Suprapubic skin (tissue), 4 donors: ENCODE results near the gene ST3GAL6. TPM values are rescaled to one million over a fixed set of nuclear protein-coding genes. Genes with fewer than 3 reads are reported as not detected.

Experiments used
- DNase-seq, 2 donors: peaks; one replicate each; pipeline ENCODE4 v3.0.0-alpha.2; 2019; ENCODE audit warnings: low spot score in 2 of 2
- H3K27ac ChIP-seq: fragments of 200-600 bp; sonication (generic); one replicate; pipeline ENCODE4 v1.5.1; 2019
- H3K27me3 ChIP-seq: fragments of 200-600 bp; sonication (generic); one replicate; pipeline ENCODE4 v1.5.1; 2019
- H3K36me3 ChIP-seq: fragments of 200-600 bp; sonication (generic); one replicate; pipeline ENCODE4 v1.5.1; 2019
- H3K4me1 ChIP-seq: fragments of 200-600 bp; sonication (generic); one replicate; pipeline ENCODE4 v1.5.1; 2019
- H3K4me3 ChIP-seq: fragments of 200-600 bp; sonication (generic); one replicate; pipeline ENCODE4 v1.5.1; 2019; ENCODE audit warnings: mild to moderate bottlenecking
- H3K9me3 ChIP-seq: fragments of 200-600 bp; sonication (generic); one replicate; pipeline ENCODE4 v1.5.1; 2019
- CTCF ChIP-seq, 2 donors: fragments of 200-600 bp in 1 of 2; fragments of 450-650 bp in 1 of 2; sonication (generic) in 1 of 2; IDR thresholded peaks; one replicate each; pipeline ENCODE4 v1.5.1; 2016 to 2019; ENCODE audit warnings: antibody characterized with exemption in 2 of 2, mild to moderate bottlenecking in 1 of 2, moderate library complexity in 1 of 2
- EP300 ChIP-seq: sonication (generic); formaldehyde crosslinking; IDR thresholded peaks from one replicate; pipeline ENCODE4 v1.6.1; 2017; ENCODE audit warnings: antibody characterized with exemption
- POLR2A ChIP-seq, 2 donors: fragments of 450-650 bp; IDR thresholded peaks; one replicate each; pipeline ENCODE4 v1.6.1; 2017; ENCODE audit warnings: antibody characterized with exemption in 2 of 2, mild to moderate bottlenecking in 2 of 2, moderate library complexity in 2 of 2
- POLR2AphosphoS5 ChIP-seq, 3 donors: sonication (generic); formaldehyde crosslinking; IDR thresholded peaks; one replicate each; pipeline ENCODE4 v1.6.1; 2017; ENCODE audit warnings: antibody characterized with exemption in 3 of 3
- WGBS: methylation state at CpG from one replicate; pipeline ENCODE4 v1.1.5; 2018; 5-methylcytosine and 5-hydroxymethylcytosine counted together
- total RNA-seq, 4 donors: library from RNA; depleted of rRNA; stranded (reverse); fragments of >200 nt; gene quantifications; one replicate each; pipeline ENCODE4 v1.1.0, GENCODE V29; 2016

ST3GAL6 gene
- total RNA-seq, 4 donors from 2014 or later, result 13.1 to 48.0 (median 20.6) TPM

DNA sequence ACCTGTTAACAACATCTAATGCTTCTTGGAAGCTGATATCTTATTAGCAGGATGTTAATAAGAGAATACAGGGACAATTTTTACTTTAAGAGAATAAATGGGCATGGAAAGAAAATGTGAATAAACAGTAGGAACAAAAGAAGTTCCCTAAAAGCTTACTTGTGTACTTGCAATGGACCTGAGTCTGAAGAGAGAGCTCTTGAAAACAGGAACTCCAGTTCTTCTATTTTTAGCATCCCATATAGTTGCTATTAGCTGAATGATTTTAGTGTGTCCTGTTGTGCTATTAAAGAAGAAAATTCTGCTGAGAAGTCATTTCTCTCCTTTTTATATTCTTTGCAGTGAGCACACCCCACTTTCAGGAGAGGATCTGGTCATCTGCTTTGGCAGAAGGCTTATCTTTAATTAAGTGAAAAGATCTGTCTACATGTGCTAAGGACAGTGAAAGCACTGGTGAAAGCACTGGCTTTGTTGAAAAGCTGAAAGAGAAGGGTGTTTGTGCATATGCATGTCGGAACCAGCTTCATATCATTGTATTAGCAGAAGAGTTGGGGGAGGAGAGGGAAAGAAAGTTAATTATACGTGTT is 1.4 kb upstream of the ST3GAL6 start:
- no peak for DNase-seq
- 78% methylated on average over 2 of the region's 2 CpGs for WGBS

GRCh38 chr3:98763819-98764418 is 779 bp downstream of the ST3GAL6 start:
- peak overlapping the region; percentile 7 for H3K4me3 ChIP-seq
- TF ChIP-seq CTCF (IDR thresholded peaks at IDR 0.05) (no peak), POLR2A (IDR thresholded peaks at IDR 0.05) (no peak), EP300 (no peak), POLR2AphosphoS5 (IDR thresholded peaks at IDR 0.05) (no peak)
- 65% methylated on average over 5 of the region's 5 CpGs for WGBS
- no peaks in the 10 kb centered on the region for H3K36me3 ChIP-seq
- H3K27me3 ChIP-seq, result no peaks in the 10 kb centered on the region
- peaks cover 43% of the 10 kb centered on the region for H3K4me1 ChIP-seq
- no peak for DNase-seq
- no peaks in the 10 kb centered on the region for H3K9me3 ChIP-seq
- peak overlapping the region; percentile 15 for H3K27ac ChIP-seq

More for the DNA sequence above, 1.4 kb upstream of the ST3GAL6 start:
- Histone ChIP-seq H3K9me3 (no peaks in the 10 kb centered on the region), H3K4me3 (no peak overlapping the region), H3K36me3 (no peaks in the 10 kb centered on the region), H3K4me1 (peaks cover 27% of the 10 kb centered on the region), H3K27me3 (no peaks in the 10 kb centered on the region), H3K27ac (peak overlapping the region; percentile 25)
- TF ChIP-seq POLR2A (IDR thresholded peaks at IDR 0.05) (no peak), POLR2AphosphoS5 (IDR thresholded peaks at IDR 0.05) (no peak), CTCF (IDR thresholded peaks at IDR 0.05) (no peak), EP300 (no peak)

- H3K4me1 ChIP-seq, result peaks cover 48% of the 10 kb centered on the region
- DNase-seq, result no peak
- H3K36me3 ChIP-seq, result no peaks in the 10 kb centered on the region
- no peaks in the 10 kb centered on the region for H3K27me3 ChIP-seq
- H3K4me3 ChIP-seq, result no peak overlapping the region
- WGBS, result 40% methylated on average over 4 of the region's 4 CpGs
- no peak overlapping the region for H3K27ac ChIP-seq
- no peak for TF ChIP-seq POLR2AphosphoS5 (IDR thresholded peaks at IDR 0.05)
- TF ChIP-seq POLR2A (IDR thresholded peaks at IDR 0.05), result no peak
- no peak for TF ChIP-seq CTCF (IDR thresholded peaks at IDR 0.05)
- no peak for TF ChIP-seq EP300
- no peaks in the 10 kb centered on the region for H3K9me3 ChIP-seq
Measured at GRCh38 chr3:98764472-98764884, 1.3 kb downstream of the ST3GAL6 start.

DNA sequence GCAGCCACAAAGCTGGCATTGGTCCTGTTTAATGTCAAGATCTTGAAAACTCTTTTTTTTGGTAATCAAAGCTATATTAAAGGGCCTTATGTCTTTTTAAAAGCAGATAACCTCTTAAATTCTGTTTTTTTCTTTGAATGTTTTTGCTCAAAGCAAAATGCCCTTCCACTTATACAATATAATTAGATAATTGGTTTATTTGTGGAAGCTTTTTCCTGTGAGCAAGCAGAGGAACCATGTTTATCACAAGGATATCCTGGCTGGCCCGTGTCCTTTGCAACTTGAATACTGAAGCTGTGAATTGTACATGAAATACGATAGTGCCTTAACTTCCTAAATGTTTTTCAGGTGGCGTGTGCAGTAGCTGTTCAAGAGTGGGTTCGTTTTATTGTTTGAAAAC is 2.6 kb downstream of the ST3GAL6 start:
- no peak overlapping the region for H3K27ac ChIP-seq
- TF ChIP-seq CTCF (IDR thresholded peaks at IDR 0.05) (no peak), POLR2AphosphoS5 (IDR thresholded peaks at IDR 0.05) (no peak), EP300 (no peak), POLR2A (IDR thresholded peaks at IDR 0.05) (no peak)
- H3K27me3 ChIP-seq, result no peaks in the 10 kb centered on the region
- H3K4me1 ChIP-seq, result peaks cover 57% of the 10 kb centered on the region
- DNase-seq, result no peak
- no peaks in the 10 kb centered on the region for H3K9me3 ChIP-seq
- H3K36me3 ChIP-seq, result no peaks in the 10 kb centered on the region
- 61% methylated on average over 4 of the region's 4 CpGs for WGBS
- no peak overlapping the region for H3K4me3 ChIP-seq

DNA sequence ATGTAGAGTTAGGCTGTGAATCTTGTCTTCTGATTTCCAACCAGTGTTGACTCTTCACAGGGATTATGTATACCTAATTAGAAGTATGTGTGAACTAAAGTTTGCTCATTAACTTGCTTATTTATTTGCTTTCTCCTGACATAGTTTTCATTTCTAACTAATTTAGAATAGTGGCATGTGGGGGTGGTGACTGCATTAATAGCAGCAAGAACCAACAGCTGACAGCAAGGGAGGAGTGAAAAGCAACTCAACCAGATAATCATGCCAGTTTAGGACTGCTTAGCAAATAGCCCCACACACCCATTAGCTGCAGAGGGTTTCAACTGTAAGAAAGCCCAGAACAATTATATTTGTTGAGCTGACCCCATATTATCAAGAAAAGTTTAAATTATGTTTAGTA is 3.8 kb downstream of the ST3GAL6 start:
- Histone ChIP-seq H3K27ac (peak overlapping the region; percentile 17), H3K4me3 (no peak overlapping the region), H3K9me3 (no peaks in the 10 kb centered on the region), H3K4me1 (peaks cover 58% of the 10 kb centered on the region), H3K36me3 (no peaks in the 10 kb centered on the region), H3K27me3 (no peaks in the 10 kb centered on the region)
- no peak for DNase-seq
- TF ChIP-seq CTCF (IDR thresholded peaks at IDR 0.05) (no peak), EP300 (no peak), POLR2AphosphoS5 (IDR thresholded peaks at IDR 0.05) (no peak), POLR2A (IDR thresholded peaks at IDR 0.05) (no peak)
